PFSK-1 (cell line): ENCODE measurements around the gene RMND1.

Experiments
- FOXP2 ChIP-seq: optimal IDR thresholded peaks from 2 replicates; pipeline ENCODE3; 2011; ENCODE audit warnings: borderline replicate concordance, control low read depth, inconsistent platforms; ENCODE audit not compliant: insufficient read depth; ENCODE audit errors: extremely low read length, extremely low read depth
- POLR2AphosphoS5 ChIP-seq: IDR thresholded peaks from 2 replicates; pipeline ENCODE4 v1.6.1; 2012; ENCODE audit warnings: low read depth, mild to moderate bottlenecking, control low read depth, low read length, moderate library complexity
- REST ChIP-seq, 2 experiments: IDR thresholded peaks; 2 replicates each; pipeline versions ENCODE4 v1.6.1 to v1.8.0; 2011 to 2012; ENCODE audit warnings: low read depth in 2 of 2, low read length in 2 of 2, control low read depth in 1 of 2, inconsistent platforms in 1 of 2, mild to moderate bottlenecking in 1 of 2, moderate library complexity in 1 of 2; ENCODE audit not compliant: insufficient read depth in 1 of 2
- SIN3A ChIP-seq: IDR thresholded peaks from 2 replicates; pipeline ENCODE4 v1.6.1; 2012; ENCODE audit warnings: mild to moderate bottlenecking, low read length, moderate library complexity, borderline replicate concordance; ENCODE audit not compliant: insufficient read depth
- TAF1 ChIP-seq: IDR thresholded peaks from 2 replicates; pipeline ENCODE4 v1.6.1; 2012; ENCODE audit warnings: low read length, control low read depth, borderline replicate concordance; ENCODE audit not compliant: insufficient read depth

RMND1 gene

GRCh38 chr6:151481786-151482185 is 29.9 kb upstream of the RMND1 start:
- TF ChIP-seq FOXP2 (no peak), REST (IDR thresholded peaks at IDR 0.05; ENCODE audit: insufficient read depth in 1 of 2, low read depth in 2 of 2, low read length in 2 of 2) (no peak), TAF1 (no peak), POLR2AphosphoS5 (no peak), SIN3A (no peak)

- TF ChIP-seq REST (IDR thresholded peaks at IDR 0.05; ENCODE audit: insufficient read depth in 1 of 2, low read depth in 2 of 2, low read length in 2 of 2) (no peak), TAF1 (no peak), POLR2AphosphoS5 (no peak), FOXP2 (no peak)
Observed at GRCh38 chr6:151478670-151479069, 26.7 kb upstream of the RMND1 start.

GRCh38 chr6:151477726-151478125 is 25.8 kb upstream of the RMND1 start:
- no peak for TF ChIP-seq FOXP2
- TF ChIP-seq REST (IDR thresholded peaks at IDR 0.05; ENCODE audit: insufficient read depth in 1 of 2, low read depth in 2 of 2, low read length in 2 of 2), result no peak
- no peak for TF ChIP-seq POLR2AphosphoS5
- TF ChIP-seq TAF1, result no peak
- TF ChIP-seq SIN3A, result no peak

GRCh38 chr6:151475653-151476523 is 24.0 kb upstream of the RMND1 start:
- TF ChIP-seq TAF1, result no peak
- TF ChIP-seq SIN3A, result no peak
- no peak for TF ChIP-seq POLR2AphosphoS5
- TF ChIP-seq FOXP2, result no peak
- no peak for TF ChIP-seq REST (IDR thresholded peaks at IDR 0.05; ENCODE audit: insufficient read depth in 1 of 2, low read depth in 2 of 2, low read length in 2 of 2)

GRCh38 chr6:151464702-151465101 is 12.8 kb upstream of the RMND1 start:
- TF ChIP-seq SIN3A (no peak), REST (IDR thresholded peaks at IDR 0.05; ENCODE audit: insufficient read depth in 1 of 2, low read depth in 2 of 2, low read length in 2 of 2) (no peak), POLR2AphosphoS5 (no peak), FOXP2 (no peak), TAF1 (no peak)
